GM21526 (cell line): Measurements from ENCODE around the gene PLA2G1B.

Source experiments
- ATAC-seq: cut with Tn5 transposase; IDR thresholded peaks from one replicate; pipeline ENCODE4 v1.9.1; 2021; ENCODE audit warnings: moderate library complexity; ENCODE audit not compliant: unreplicated experiment, low FRiP score

Gene PLA2G1B

GRCh38 chr12:120276734-120277133, 50.8 kb downstream of the PLA2G1B start:
- ATAC-seq: no peak
